NOMO-1 treated with dmso at 0.1 percent for 144 hours (cell line): ENCODE results near the gene TLNRD1.

Experiments used
- DNase-seq: peaks from one replicate; lab custom pipeline; 2025; ENCODE audit not compliant: unreplicated experiment; lab: John Stamatoyannopoulos, UW

Gene TLNRD1

GRCh38 chr15:81025721-81026370 is 25.1 kb downstream of the TLNRD1 start:
- no peak for DNase-seq

GRCh38 chr15:81026836-81027599 is 26.3 kb downstream of the TLNRD1 start:
- no peak for DNase-seq

GRCh38 chr15:81029414-81030300 is 28.9 kb downstream of the TLNRD1 start:
- no peak for DNase-seq

- DNase-seq, result peak; percentile 5
These were observed 29.6 kb downstream of the TLNRD1 start for GRCh38 chr15:81030301-81030750.

GRCh38 chr15:81031203-81031602 is 30.5 kb downstream of the TLNRD1 start:
- no peak for DNase-seq

- DNase-seq, result no peak
These were observed 31.6 kb downstream of the TLNRD1 start for GRCh38 chr15:81032355-81032754.

- no peak for DNase-seq
These were observed 32.1 kb downstream of the TLNRD1 start for GRCh38 chr15:81032818-81033217.

- no peak for DNase-seq
These were observed 32.8 kb downstream of the TLNRD1 start for GRCh38 chr15:81033508-81033907.

GRCh38 chr15:81037952-81038743 is 37.4 kb downstream of the TLNRD1 start:
- DNase-seq, result no peak

- no peak for DNase-seq
These were observed 38.4 kb downstream of the TLNRD1 start for GRCh38 chr15:81038975-81039607.

GRCh38 chr15:81040757-81041156 is 40.0 kb downstream of the TLNRD1 start:
- no peak for DNase-seq

- DNase-seq, result no peak
These were observed 42.7 kb downstream of the TLNRD1 start for GRCh38 chr15:81043281-81043934.

- DNase-seq, result no peak
These were observed 43.3 kb downstream of the TLNRD1 start for GRCh38 chr15:81043935-81044575.

- DNase-seq, result no peak
These were observed 45.6 kb downstream of the TLNRD1 start for GRCh38 chr15:81046290-81046689.

- DNase-seq, result no peak
These were observed 47.2 kb downstream of the TLNRD1 start for GRCh38 chr15:81047928-81048327.

- DNase-seq, result no peak
These were observed 49.1 kb downstream of the TLNRD1 start for GRCh38 chr15:81049835-81050234.

GRCh38 chr15:81050259-81050658 is 49.5 kb downstream of the TLNRD1 start:
- DNase-seq, result no peak

- DNase-seq, result no peak
These were observed 50.1 kb downstream of the TLNRD1 start for GRCh38 chr15:81050805-81051204.

GRCh38 chr15:81052046-81052445 is 51.3 kb downstream of the TLNRD1 start:
- peak; percentile 27 for DNase-seq
